Fibroblast of pulmonary artery (primary cell): ENCODE measurements around the gene ZNF593.

Experiments used
- DNase-seq: peaks from one replicate; pipeline ENCODE4 v3.0.0-alpha.2; 2010; ENCODE audit warnings: low read depth
- H3K4me3 ChIP-seq: replicated peaks from 2 replicates; pipeline ENCODE4 v1.5.1; 2011; ENCODE audit warnings: low read depth, mild to moderate bottlenecking, control low read depth, low read length, moderate library complexity
- CTCF ChIP-seq: IDR thresholded peaks from 2 replicates; pipeline ENCODE4 v1.5.1; 2011; ENCODE audit warnings: mild to moderate bottlenecking, control low read depth, low read length, inconsistent platforms; ENCODE audit errors: missing control alignments

The ZNF593 gene

GRCh38 chr1:26169669-26170471 lies at the start of gene ZNF593:
Gene ZNF593 (plus strand): TSS chr1:26169908. CDS start chr1:26169984, 76 bp downstream.
- H3K4me3 ChIP-seq: peak within 1 kb of the TSS; percentile 83
- peak; percentile 93 for DNase-seq
- TF ChIP-seq CTCF: peak; percentile 72

- DNase-seq: no peak
- H3K4me3 ChIP-seq: no peak overlapping the region
- TF ChIP-seq CTCF: no peak
Observed at GRCh38 chr1:26121854-26122773, 47.6 kb upstream of the ZNF593 start.

GRCh38 chr1:26122988-26123973 lies 46.4 kb upstream of the ZNF593 start:
- H3K4me3 ChIP-seq: no peak overlapping the region
- DNase-seq: no peak
- no peak for TF ChIP-seq CTCF

DNA sequence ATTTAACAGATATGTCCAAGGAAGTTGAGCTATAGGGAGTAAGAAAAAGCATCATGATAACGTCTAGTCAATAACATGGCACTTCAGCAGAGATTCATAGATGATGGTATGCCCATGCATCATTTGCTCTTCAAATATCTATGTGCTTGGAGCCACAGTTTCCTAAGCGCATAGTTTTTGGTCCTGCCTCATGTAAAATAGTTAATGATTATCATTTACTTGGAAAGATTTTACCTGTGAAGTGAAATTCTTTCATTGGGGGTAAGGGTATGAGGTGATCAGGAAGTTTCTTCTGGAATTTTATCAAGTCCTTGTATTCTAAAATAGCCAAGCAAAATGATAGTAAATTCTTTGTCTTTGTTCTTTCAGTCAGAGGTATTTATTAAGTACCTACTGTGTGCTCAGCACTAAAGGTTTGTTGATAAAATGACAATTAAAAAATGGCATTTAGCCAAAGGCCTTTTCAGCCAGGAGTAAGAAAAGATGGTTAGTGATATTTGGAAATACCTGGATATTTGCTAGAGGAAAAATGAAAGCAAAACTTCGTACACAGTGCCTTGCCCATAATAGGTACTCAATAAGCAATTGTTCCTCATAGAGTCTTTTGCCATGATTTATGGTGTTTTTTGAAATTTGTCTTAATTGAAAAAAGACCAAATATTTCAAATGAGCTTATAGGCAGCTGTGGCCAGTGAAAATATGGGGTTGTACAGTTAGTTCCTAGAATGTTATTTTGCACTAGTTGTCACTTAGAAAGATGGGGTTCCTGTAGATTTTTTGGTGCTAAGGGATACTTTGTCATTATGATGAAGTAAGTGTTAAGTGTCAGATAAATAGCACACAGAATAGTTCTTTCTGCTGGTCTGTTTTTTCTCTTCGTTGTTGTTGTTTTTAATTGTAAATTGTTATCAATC lies 45.0 kb upstream of the ZNF593 start:
- no peak for TF ChIP-seq CTCF
- H3K4me3 ChIP-seq: no peak overlapping the region
- DNase-seq: no peak

DNA sequence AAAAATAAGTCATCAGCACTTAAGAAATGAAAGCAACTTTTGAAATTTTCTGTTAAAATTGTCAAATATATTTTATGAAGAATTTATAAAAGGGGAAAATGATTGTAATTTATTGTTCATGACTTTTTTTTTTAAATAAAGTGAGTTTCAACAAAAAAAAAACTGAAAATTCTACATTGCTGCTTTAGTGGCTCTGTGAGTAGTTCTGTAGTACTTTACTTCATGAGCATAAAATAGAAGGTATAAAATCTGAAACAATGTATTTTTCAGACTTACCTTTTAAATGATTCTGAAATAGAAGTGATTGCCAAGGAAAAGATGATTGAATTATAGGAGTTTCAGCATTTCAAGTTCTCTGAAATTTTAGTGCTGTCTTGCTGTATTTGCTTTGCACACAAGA lies 44.3 kb upstream of the ZNF593 start:
- DNase-seq: no peak
- no peak for TF ChIP-seq CTCF
- H3K4me3 ChIP-seq: no peak overlapping the region
